ENCODE results near the gene APP. TPM values are rescaled to one million over a fixed set of nuclear protein-coding genes. Genes with fewer than 3 reads are reported as not detected.

APP gene
- total RNA-seq, 1 experiment from 2014 or later: 472 TPM

GRCh38 chr21:26064506-26064905 is 106.1 kb downstream of the APP start:
- no peak for TF ChIP-seq CTCF (IDR thresholded peaks at IDR 0.05; ENCODE audit: unreplicated experiment)
- CTCF ChIA-PET: interaction anchor here (0.6 kb wide), 1 partner anchor 97 kb away, joined by 3 read pairs; no protein-coding TSS in a partner anchor
- no TSS peak for BruUV-seq (replicated peaks)
- no peaks in the 10 kb centered on the region for H3K27me3 Mint-ChIP-seq (ENCODE audit: insufficient read depth, unreplicated experiment)
- no peaks in the 10 kb centered on the region for H3K9me3 Mint-ChIP-seq (ENCODE audit: unreplicated experiment)
- no peak overlapping the region for H3K27ac Mint-ChIP-seq (ENCODE audit: low read depth, unreplicated experiment)
- intact Hi-C loops (cut with micrococcal nuclease): no loop called here
- DNase-seq (ENCODE audit: unreplicated experiment): no peak
- peaks cover 31% of the 10 kb centered on the region for H3K4me1 Mint-ChIP-seq (ENCODE audit: insufficient read depth, unreplicated experiment)
- POLR2A ChIA-PET: interaction anchor here (2.4 kb wide), 1 partner anchor 60 kb away, joined by 7 read pairs; no protein-coding TSS in a partner anchor
- H3K36me3 Mint-ChIP-seq (ENCODE audit: insufficient read depth, unreplicated experiment): no peaks in the 10 kb centered on the region
- H3K4me3 Mint-ChIP-seq (ENCODE audit: unreplicated experiment): no peak overlapping the region

GRCh38 chr21:26061437-26061836 is 109.1 kb downstream of the APP start:
- Mint-ChIP-seq H3K27ac (ENCODE audit: low read depth, unreplicated experiment) (peak overlapping the region; percentile 1), H3K36me3 (ENCODE audit: insufficient read depth, unreplicated experiment) (peaks cover 4% of the 10 kb centered on the region), H3K9me3 (ENCODE audit: unreplicated experiment) (no peaks in the 10 kb centered on the region), H3K4me3 (ENCODE audit: unreplicated experiment) (no peak overlapping the region), H3K27me3 (ENCODE audit: insufficient read depth, unreplicated experiment) (no peaks in the 10 kb centered on the region), H3K4me1 (ENCODE audit: insufficient read depth, unreplicated experiment) (peaks cover 18% of the 10 kb centered on the region)
- POLR2A ChIA-PET: no interaction called here
- TF ChIP-seq CTCF (IDR thresholded peaks at IDR 0.05; ENCODE audit: unreplicated experiment): no peak
- intact Hi-C loops (cut with micrococcal nuclease): no loop called here
- peak; percentile 7 for DNase-seq (ENCODE audit: unreplicated experiment)
- no TSS peak for BruUV-seq (replicated peaks)
- CTCF ChIA-PET: no interaction called here

- POLR2A ChIA-PET: no interaction called here
- H3K4me3 Mint-ChIP-seq (ENCODE audit: unreplicated experiment): no peak overlapping the region
- no peaks in the 10 kb centered on the region for H3K9me3 Mint-ChIP-seq (ENCODE audit: unreplicated experiment)
- H3K36me3 Mint-ChIP-seq (ENCODE audit: insufficient read depth, unreplicated experiment): peaks cover 4% of the 10 kb centered on the region
- intact Hi-C loops (cut with micrococcal nuclease): no loop called here
- H3K27me3 Mint-ChIP-seq (ENCODE audit: insufficient read depth, unreplicated experiment): no peaks in the 10 kb centered on the region
- peaks cover 20% of the 10 kb centered on the region for H3K4me1 Mint-ChIP-seq (ENCODE audit: insufficient read depth, unreplicated experiment)
- DNase-seq (ENCODE audit: unreplicated experiment): no peak
- peak overlapping the region; percentile 1 for H3K27ac Mint-ChIP-seq (ENCODE audit: low read depth, unreplicated experiment)
- BruUV-seq (replicated peaks): no TSS peak
- no peak for TF ChIP-seq CTCF (IDR thresholded peaks at IDR 0.05; ENCODE audit: unreplicated experiment)
- CTCF ChIA-PET: interaction anchor here (0.5 kb wide), 1 partner anchor 296 kb away, joined by 3 read pairs; no protein-coding TSS in a partner anchor
Observed at GRCh38 chr21:26060335-26061115, 110.0 kb downstream of the APP start.

- BruUV-seq (replicated peaks): no TSS peak
Observed at GRCh38 chr21:26057477-26058170, 112.9 kb downstream of the APP start.

More at GRCh38 chr21:26057477-26058170, 112.9 kb downstream of the APP start:
- intact Hi-C loops (cut with micrococcal nuclease): no loop called here
- peaks cover 20% of the 10 kb centered on the region for H3K4me1 Mint-ChIP-seq (ENCODE audit: insufficient read depth, unreplicated experiment)
- no peak for TF ChIP-seq CTCF (IDR thresholded peaks at IDR 0.05; ENCODE audit: unreplicated experiment)
- no peak overlapping the region for H3K27ac Mint-ChIP-seq (ENCODE audit: low read depth, unreplicated experiment)
- CTCF ChIA-PET: no interaction called here
- H3K36me3 Mint-ChIP-seq (ENCODE audit: insufficient read depth, unreplicated experiment): peaks cover 4% of the 10 kb centered on the region
- no peak for DNase-seq (ENCODE audit: unreplicated experiment)
- no peaks in the 10 kb centered on the region for H3K27me3 Mint-ChIP-seq (ENCODE audit: insufficient read depth, unreplicated experiment)
- no peak overlapping the region for H3K4me3 Mint-ChIP-seq (ENCODE audit: unreplicated experiment)
- POLR2A ChIA-PET: interaction anchor here (1.0 kb wide), 1 partner anchor 12 kb away, joined by 3 read pairs; no protein-coding TSS in a partner anchor
- H3K9me3 Mint-ChIP-seq (ENCODE audit: unreplicated experiment): no peaks in the 10 kb centered on the region
